ENCODE results near the gene GTPBP8. TPM values are rescaled to one million over a fixed set of nuclear protein-coding genes. Genes with fewer than 3 reads are reported as not detected.
"Not testable (repeated sequence)": the region's sequence is repeated elsewhere in the genome, so short reads cannot be mapped to it uniquely, and the experiment has no call there.

Gene GTPBP8
- total RNA-seq, 2 experiments from 2014 or later, result 26.3 to 27.3 TPM

DNA sequence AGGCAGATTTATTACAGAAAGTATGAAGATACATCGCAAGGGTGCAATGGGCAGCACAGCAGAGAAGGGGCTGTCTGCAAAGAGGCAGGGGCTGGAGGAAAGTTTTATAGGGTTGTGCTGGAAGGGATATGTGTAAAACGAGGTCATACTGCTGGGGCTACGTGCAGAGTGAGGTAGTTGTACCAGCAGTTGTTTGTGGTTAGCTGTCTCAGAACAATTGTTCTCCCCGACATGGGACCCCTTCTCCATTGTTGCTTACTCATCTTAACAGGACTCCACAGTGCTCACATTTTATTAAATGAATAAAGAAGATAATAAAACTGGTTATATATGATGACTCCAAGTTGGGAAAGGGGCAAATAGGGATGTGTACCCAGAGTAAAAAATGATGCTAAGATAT is 49.4 kb downstream of the GTPBP8 start:
- CTCF ChIA-PET, result no interaction called here

DNA sequence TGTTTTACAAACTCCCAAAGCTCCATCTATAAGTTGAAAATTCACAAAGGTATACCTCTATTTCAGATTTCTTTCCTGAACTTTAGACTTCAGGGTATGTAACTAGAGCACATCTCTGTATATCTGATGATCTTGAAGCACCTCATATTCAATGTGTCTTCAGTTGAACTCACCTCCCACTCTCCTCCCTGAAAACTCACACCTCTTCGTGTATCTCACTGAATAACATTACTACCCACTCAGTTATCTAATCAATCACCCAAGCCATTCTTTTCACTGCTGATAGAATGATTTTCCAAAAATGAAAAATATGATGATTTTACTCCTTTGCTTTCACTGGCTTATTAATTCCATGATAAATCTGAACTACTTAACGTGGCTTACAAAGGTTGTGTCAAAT is 52.9 kb downstream of the GTPBP8 start:
- ChIA-PET CTCF (no interaction called here), POLR2A (no interaction called here)

More for the DNA sequence above, 49.4 kb downstream of the GTPBP8 start:
- POLR2A ChIA-PET, result no interaction called here

DNA sequence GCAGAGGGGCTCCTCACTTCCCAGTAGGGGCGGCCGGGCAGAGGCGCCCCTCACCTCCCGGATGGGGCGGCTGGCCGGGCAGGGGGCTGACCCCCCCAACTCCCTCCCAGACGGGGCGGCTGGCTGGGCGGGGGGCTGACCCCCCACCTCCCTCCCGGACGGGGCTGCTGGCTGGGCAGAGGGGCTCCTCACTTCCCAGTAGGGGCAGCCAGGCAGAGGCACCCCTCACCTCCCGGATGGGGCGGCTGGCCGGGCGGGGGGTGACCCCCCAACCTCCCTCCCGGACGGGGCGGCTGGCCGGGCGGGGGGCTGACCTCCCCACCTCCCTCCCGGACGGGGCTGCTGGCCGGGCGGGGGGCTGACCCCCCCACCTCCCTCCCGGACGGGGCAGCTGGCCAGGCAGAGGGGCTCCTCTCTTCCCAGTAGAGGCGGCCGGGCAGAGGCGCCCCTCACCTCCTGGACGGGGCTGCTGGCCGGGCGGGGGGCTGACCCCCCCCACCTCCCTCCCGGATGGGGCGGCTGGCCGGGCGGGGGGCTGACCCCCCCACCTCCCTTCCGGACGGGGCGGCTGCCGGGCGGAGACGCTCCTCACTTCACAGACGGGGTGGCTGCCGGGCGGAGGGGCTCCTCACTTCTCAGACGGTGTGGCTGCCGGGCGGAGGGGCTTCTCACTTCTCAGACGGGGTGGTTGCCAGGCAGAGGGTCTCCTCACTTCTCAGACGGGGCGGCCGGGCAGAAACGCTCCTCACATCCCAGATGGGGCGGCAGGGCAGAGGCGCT is 55.6 kb downstream of the GTPBP8 start:
- CTCF ChIA-PET, result not testable (repeated sequence)

DNA sequence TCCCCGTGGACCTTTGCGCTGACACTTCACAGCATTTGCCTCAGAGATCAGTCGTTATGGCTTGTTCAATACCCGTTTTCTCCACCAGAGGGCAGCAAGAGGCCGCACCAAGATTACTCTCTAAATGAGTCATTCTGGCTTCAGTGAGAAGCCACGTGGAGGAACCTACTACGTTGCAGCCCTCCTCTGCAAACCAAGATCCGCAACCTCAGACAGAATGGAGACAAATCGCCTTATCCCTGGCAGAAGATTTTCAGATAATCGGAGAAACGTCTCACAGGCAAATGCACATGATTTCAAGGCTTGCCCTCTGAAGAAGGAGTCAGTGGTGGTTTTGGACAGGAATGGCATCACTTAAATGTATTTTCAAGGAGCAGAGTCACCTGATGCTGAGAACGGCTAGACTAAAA is 60.5 kb downstream of the GTPBP8 start:
- ChIA-PET CTCF (interaction anchor here (2.5 kb wide), 1 partner anchor 237 kb away, joined by 10 read pairs; no protein-coding TSS in a partner anchor), POLR2A (no interaction called here)

More for the DNA sequence above, 55.6 kb downstream of the GTPBP8 start:
- POLR2A ChIA-PET, result not testable (repeated sequence)

Other genes starting within 250 kb of the GTPBP8 start
- not detected for gene CD200R1L, start 144.1 kb upstream of the GTPBP8 start, total RNA-seq
- gene CD200R1, start 15.9 kb upstream of the GTPBP8 start, total RNA-seq, result 1 to 10 TPM; 2.2 to 2.6 TPM
- gene BOC, start 220.6 kb downstream of the GTPBP8 start, total RNA-seq, result under 1 TPM in 1 of 2 experiments, not detected in 1; 0.42 TPM

All from activated CD8-positive, alpha-beta memory T cell treated with anti-CD3 and anti-CD28 coated beads for 36 hours (primary cell).